NOMO-1 (cell line): Measurements from ENCODE around the gene TRAM1L1.

ENCODE experiments used
- DNase-seq, 2 experiments: peaks; one replicate each; lab custom pipeline; 2025; ENCODE audit not compliant: unreplicated experiment in 2 of 2; lab: John Stamatoyannopoulos, UW

Gene TRAM1L1

GRCh38 chr4:117084866-117085701 lies at the start of gene TRAM1L1:
Gene TRAM1L1, minus strand, starts transcription at chr4:117085576. Its CDS starts 183 bp downstream, at chr4:117085393.
- no peak for DNase-seq

DNA sequence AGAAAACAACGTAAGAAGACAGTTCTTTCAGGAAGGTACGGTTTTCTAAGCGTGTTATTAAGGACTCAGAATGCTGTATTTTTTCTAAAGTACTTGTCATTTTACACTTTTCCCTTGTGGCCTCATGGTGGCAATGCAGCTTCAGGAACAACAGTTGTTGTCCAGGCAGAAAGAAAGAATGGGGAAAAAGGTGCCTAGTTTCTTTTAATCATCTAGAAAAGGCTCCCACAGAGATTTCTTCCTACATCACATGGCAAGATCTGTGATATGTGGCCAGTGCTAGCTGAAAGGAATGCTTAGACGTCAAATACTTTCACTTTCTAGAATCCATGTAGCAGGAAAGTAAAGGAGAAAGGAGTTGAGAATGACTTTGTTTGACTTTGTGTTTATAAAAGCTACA lies 49.0 kb upstream of the TRAM1L1 start:
- peak; percentile 26 to 34 for DNase-seq

GRCh38 chr4:117096886-117097285 lies 11.5 kb upstream of the TRAM1L1 start:
- no peak for DNase-seq

DNA sequence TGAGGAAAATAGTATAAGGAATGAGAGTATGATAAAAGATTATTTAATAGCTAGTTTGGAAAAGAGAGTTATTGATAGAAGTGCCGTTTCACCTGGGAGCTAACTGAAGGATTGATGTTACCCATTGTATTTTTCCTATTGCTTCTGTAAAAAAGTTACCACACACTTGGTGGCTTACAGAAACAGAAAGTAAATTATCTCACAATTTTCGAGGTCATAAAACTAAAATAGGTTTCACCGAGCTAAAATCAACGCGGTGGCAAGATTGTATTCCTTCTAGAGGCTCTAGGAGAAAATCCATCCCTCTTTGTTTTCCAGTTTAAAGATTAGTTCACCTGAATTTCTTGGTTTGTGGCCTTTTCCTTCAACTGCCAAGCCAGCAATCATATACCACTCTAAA lies 11.1 kb upstream of the TRAM1L1 start:
- DNase-seq: no peak

DNA sequence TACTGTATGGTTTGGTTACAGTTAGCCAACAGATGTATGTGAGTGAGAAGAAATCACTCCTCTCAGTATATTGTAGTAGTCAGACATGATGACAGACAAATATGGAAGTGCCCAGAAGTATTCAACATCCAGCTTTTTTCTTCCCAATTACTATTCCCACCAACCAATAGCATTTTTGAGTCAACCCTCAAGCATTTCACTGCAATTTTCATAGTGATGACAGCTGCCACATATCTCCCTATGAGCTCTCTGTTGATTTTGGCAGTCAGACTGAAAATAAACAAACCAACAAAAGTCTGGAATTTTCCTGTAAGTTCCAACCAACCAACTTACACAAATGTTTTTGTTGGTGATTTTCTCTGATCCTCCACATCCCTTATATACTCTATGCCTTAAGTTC lies 8.2 kb upstream of the TRAM1L1 start:
- no peak for DNase-seq

DNA sequence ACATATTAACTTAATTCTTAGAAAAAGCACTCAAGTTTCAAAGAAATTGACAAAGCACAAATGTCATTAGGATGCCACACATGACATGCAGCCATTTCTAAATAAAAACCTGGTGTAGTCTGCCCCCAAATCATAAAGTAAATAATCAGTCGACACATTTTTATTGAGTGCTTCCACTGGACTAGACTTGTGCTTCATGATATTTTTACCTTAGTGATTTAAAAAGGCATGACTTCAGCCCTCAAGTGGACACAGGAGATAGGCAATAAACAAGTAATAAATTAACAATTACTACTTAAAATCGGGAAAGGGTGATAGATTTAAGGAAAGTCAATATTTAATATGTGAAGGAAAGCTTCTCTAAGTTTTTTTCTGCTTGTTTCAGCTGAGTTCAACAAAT lies 7.6 kb downstream of the TRAM1L1 start:
- no peak for DNase-seq

DNA sequence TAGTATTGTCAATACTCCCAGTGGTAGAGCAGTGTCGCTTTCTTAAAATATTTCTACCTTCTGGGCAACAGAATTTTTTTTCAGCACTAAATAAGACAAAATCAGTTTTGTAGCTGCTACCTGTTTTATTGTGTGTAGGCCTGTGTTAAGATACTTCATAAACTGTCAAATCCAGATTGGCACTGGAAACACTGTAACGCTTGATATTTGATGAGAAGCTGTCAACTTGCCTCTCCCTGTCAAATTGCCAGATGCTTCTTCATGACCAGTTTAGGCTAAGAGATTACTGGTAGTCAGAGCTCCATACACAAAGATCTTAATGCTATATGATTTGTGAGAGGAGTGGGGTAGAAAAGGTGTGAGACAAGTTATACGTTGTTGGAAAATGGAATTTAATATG lies 17.3 kb downstream of the TRAM1L1 start:
- no peak for DNase-seq

- no peak for DNase-seq
Measured at GRCh38 chr4:117063961-117064696, 21.2 kb downstream of the TRAM1L1 start.

GRCh38 chr4:117042962-117043361 lies 42.4 kb downstream of the TRAM1L1 start:
- DNase-seq: no peak
